Uterus (tissue), 4 donors: ENCODE results near the gene WSCD1. TPM values are rescaled to one million over a fixed set of nuclear protein-coding genes. Genes with fewer than 3 reads are reported as not detected.

Experiments
- DNase-seq, 2 donors: peaks; one replicate each; pipeline ENCODE4 v3.0.0-alpha.2; 2019 to 2020
- H3K27ac ChIP-seq, 2 donors: fragments of 200-600 bp; sonication (generic); 1 replicate in 1 of 2; 2 replicates in 1 of 2; pipeline ENCODE4 v1.5.1; 2016 to 2018
- H3K27me3 ChIP-seq, 2 donors: fragments of 200-600 bp; sonication (generic); one replicate each; pipeline ENCODE4 v1.5.1; 2018 to 2019; ENCODE audit warnings: control low read depth in 1 of 2
- H3K36me3 ChIP-seq, 2 donors: fragments of 200-600 bp; sonication (generic); one replicate each; pipeline ENCODE4 v1.5.1; 2019; ENCODE audit warnings: control low read depth in 1 of 2
- H3K4me1 ChIP-seq, 2 donors: fragments of 200-600 bp; sonication (generic); one replicate each; pipeline ENCODE4 v1.5.1; 2018 to 2019; ENCODE audit warnings: control low read depth in 1 of 2
- H3K4me3 ChIP-seq, 2 donors: fragments of 200-600 bp; sonication (generic); 1 replicate in 1 of 2; 2 replicates in 1 of 2; pipeline ENCODE4 v1.5.1; 2018 to 2019; ENCODE audit warnings: mild to moderate bottlenecking in 1 of 2
- H3K9me3 ChIP-seq, 2 donors: fragments of 200-600 bp; sonication (generic); one replicate each; pipeline ENCODE4 v1.5.1; 2019; ENCODE audit warnings: control low read depth in 1 of 2
- CTCF ChIP-seq, 4 experiments: fragments of 200-600 bp in 2 of 4; fragments of 450-650 bp in 2 of 4; sonication (generic) in 2 of 4; IDR thresholded peaks; one replicate each; pipeline ENCODE4 v1.5.1; 2016 to 2019; ENCODE audit warnings: antibody characterized with exemption in 4 of 4, mild to moderate bottlenecking in 2 of 4, moderate library complexity in 1 of 4
- POLR2A ChIP-seq, 2 donors: fragments of 450-650 bp; IDR thresholded peaks; one replicate each; pipeline ENCODE4 v1.6.1; 2016; ENCODE audit warnings: antibody characterized with exemption in 2 of 2, mild to moderate bottlenecking in 1 of 2, moderate library complexity in 1 of 2
- intact Hi-C: fragments of 100-400 bp; cut with DNase I; formaldehyde crosslinking; loops from one replicate; pipeline ENCODE4 v1.15.1; 2023; ENCODE audit warnings: low total_unique reads
- total RNA-seq, 4 donors: library from RNA; depleted of rRNA in 3 of 4; stranded (reverse); fragments of >200 nt in 3 of 4; gene quantifications; one replicate each; pipeline versions ENCODE4 v1.1.0 to v1.2.4, GENCODE V29; 2014 to 2023
- donor health status: DM: yes; HTN: yes; CAD: no.

The WSCD1 gene
- total RNA-seq, 4 donors from 2014 or later: 3.8 to 12.7 (median 6.6) TPM

DNA sequence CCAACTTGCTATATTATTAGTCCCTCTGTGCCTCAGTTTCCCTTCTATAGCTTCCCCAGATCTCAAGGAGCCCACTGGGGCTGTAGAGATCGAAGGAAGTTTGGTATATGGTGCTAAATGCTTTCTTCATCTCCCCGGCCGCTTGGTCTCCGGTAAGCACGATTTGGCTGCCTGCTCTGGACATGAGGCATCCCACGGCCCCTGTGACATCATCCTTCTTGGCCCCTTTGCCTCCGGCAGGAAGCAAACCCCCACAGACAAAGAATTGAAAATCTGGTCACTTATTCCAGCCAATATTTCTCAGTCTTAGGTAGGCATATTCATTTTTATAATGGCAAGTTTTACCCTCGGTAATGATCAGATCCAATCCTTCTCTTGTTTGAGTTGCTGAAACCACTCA is 65.8 kb downstream of the WSCD1 start:
- DNase-seq: no peak
- no peak overlapping the region for H3K27ac ChIP-seq
- intact Hi-C loops: no loop called here
- no peaks in the 10 kb centered on the region for H3K36me3 ChIP-seq
- no peaks in the 10 kb centered on the region for H3K27me3 ChIP-seq
- H3K4me1 ChIP-seq: no peaks in the 10 kb centered on the region
- H3K4me3 ChIP-seq: no peak overlapping the region
- H3K9me3 ChIP-seq: no peaks in the 10 kb centered on the region
- no peak for TF ChIP-seq CTCF (IDR thresholded peaks at IDR 0.05)
- no peak for TF ChIP-seq POLR2A (IDR thresholded peaks at IDR 0.05)

DNA sequence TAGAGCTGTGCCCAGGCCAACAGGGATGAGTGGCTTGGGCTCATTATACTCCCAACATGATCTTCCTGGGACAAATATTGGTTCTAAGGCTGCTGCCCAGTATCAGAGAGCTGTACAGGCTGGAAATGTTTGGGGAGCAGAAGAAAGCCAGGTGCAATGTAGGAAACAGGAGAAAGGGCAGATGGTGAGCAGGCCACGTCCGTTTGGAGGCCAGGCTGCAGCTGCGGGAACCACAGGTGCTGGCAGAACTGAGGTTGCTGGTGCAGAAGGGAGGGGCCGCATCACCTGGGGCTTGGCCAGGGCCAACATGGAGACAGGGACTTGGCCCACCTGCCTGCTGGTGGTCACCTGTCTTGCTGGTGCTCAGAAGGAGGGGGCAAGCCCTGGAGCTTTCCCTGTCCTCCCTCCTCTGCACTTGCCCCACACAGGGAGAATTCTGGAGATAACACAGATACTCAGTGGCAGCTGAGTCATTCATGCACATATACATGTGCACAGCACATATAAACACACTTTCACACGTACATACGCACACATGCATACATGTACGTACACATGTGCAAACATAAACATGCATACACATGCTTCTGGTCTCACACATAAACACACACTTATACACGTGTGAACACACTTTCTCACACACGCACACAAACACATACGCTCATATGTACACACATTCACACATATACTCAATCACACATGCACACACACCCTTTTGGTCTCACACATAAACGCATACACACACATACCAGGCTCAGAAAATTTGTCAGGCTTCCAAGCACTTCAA is 67.7 kb downstream of the WSCD1 start:
- no peak for TF ChIP-seq POLR2A (IDR thresholded peaks at IDR 0.05)
- TF ChIP-seq CTCF (IDR thresholded peaks at IDR 0.05): no peak
- no peak overlapping the region for H3K27ac ChIP-seq
- no peaks in the 10 kb centered on the region for H3K9me3 ChIP-seq
- DNase-seq: no peak
- H3K4me1 ChIP-seq: no peaks in the 10 kb centered on the region
- H3K27me3 ChIP-seq: no peaks in the 10 kb centered on the region
- H3K4me3 ChIP-seq: no peak overlapping the region
- intact Hi-C loops: no loop called here
- no peaks in the 10 kb centered on the region for H3K36me3 ChIP-seq

- Histone ChIP-seq H3K4me1 (no peaks in the 10 kb centered on the region), H3K36me3 (no peaks in the 10 kb centered on the region), H3K27ac (no peak overlapping the region), H3K27me3 (no peaks in the 10 kb centered on the region), H3K9me3 (no peaks in the 10 kb centered on the region), H3K4me3 (no peak overlapping the region)
- no peak for DNase-seq
- intact Hi-C loops: no loop called here
- no peak for TF ChIP-seq POLR2A (IDR thresholded peaks at IDR 0.05)
- TF ChIP-seq CTCF (IDR thresholded peaks at IDR 0.05): no peak
These were observed 68.7 kb downstream of the WSCD1 start for GRCh38 chr17:6138761-6139446.

- no peak overlapping the region for H3K4me3 ChIP-seq
These were observed 69.3 kb downstream of the WSCD1 start for GRCh38 chr17:6139447-6139832.

GRCh38 chr17:6140188-6140587 is 70.0 kb downstream of the WSCD1 start:
- H3K9me3 ChIP-seq: no peaks in the 10 kb centered on the region

More at GRCh38 chr17:6139447-6139832, 69.3 kb downstream of the WSCD1 start:
- Histone ChIP-seq H3K27me3 (no peaks in the 10 kb centered on the region), H3K36me3 (no peaks in the 10 kb centered on the region), H3K9me3 (no peaks in the 10 kb centered on the region), H3K4me1 (no peaks in the 10 kb centered on the region), H3K27ac (no peak overlapping the region)
- intact Hi-C loops: no loop called here
- no peak for DNase-seq
- no peak for TF ChIP-seq POLR2A (IDR thresholded peaks at IDR 0.05)

More at GRCh38 chr17:6140188-6140587, 70.0 kb downstream of the WSCD1 start:
- intact Hi-C loops: no loop called here
- no peak for TF ChIP-seq CTCF (IDR thresholded peaks at IDR 0.05)
- TF ChIP-seq POLR2A (IDR thresholded peaks at IDR 0.05): no peak
- Histone ChIP-seq H3K4me1 (no peaks in the 10 kb centered on the region), H3K36me3 (no peaks in the 10 kb centered on the region), H3K27me3 (no peaks in the 10 kb centered on the region), H3K27ac (no peak overlapping the region), H3K4me3 (no peak overlapping the region)
- no peak for DNase-seq
